Neural cell (in vitro differentiated cells): ENCODE measurements around the gene HIF3A. TPM values are rescaled to one million over a fixed set of nuclear protein-coding genes. Genes with fewer than 3 reads are reported as not detected.

Experiments used
- H2AFZ ChIP-seq: fragments of 200-600, 300-800 bp; sonication (generic), shearing (Covaris generic); 2 replicates; pipeline ENCODE4 v1.6.0; 2014; ENCODE audit warnings: low read depth, mild to moderate bottlenecking, antibody characterized with exemption, low read length, moderate library complexity
- H3F3A ChIP-seq: fragments of 200-600 bp; shearing (Covaris generic); 2 replicates; pipeline ENCODE4 v1.6.1; 2016; ENCODE audit warnings: mild to moderate bottlenecking, moderate library complexity, mixed read lengths, antibody characterized with exemption, low read length; ENCODE audit not compliant: insufficient read depth, poor library complexity, severe bottlenecking
- H3K27ac ChIP-seq: fragments of 200-600, 300-800 bp; sonication (generic), shearing (Covaris generic); 2 replicates; pipeline ENCODE4 v1.5.1; 2014; ENCODE audit warnings: mild to moderate bottlenecking, low read length, moderate library complexity
- H3K27me3 ChIP-seq: fragments of 300-800, 200-600 bp; sonication (generic), shearing (Covaris generic); 2 replicates; pipeline ENCODE4 v1.6.0; 2014; ENCODE audit warnings: mild to moderate bottlenecking, low read depth, low read length, moderate library complexity; ENCODE audit not compliant: insufficient read depth
- H3K36me3 ChIP-seq: fragments of 300-800, 200-600 bp; sonication (generic), shearing (Covaris generic); 2 replicates; pipeline ENCODE4 v1.5.1; 2014; ENCODE audit warnings: mild to moderate bottlenecking, antibody characterized with exemption, low read length, moderate library complexity; ENCODE audit not compliant: insufficient read depth
- H3K4me2 ChIP-seq: fragments of 300-800, 200-600 bp; sonication (generic), shearing (Covaris generic); 2 replicates; pipeline ENCODE4 v1.6.0; 2014; ENCODE audit warnings: mild to moderate bottlenecking, low read length
- H3K4me3 ChIP-seq: fragments of 300-800, 200-600 bp; sonication (generic), shearing (Covaris generic); 2 replicates; pipeline ENCODE4 v1.5.1; 2014; ENCODE audit warnings: mild to moderate bottlenecking, low read length, moderate library complexity
- H3K79me2 ChIP-seq: fragments of 200-600 bp; shearing (Covaris generic); replicated peaks from 2 replicates; pipeline ENCODE4 v1.6.0; 2014; ENCODE audit warnings: mild to moderate bottlenecking, low read length, moderate library complexity; ENCODE audit not compliant: insufficient read depth
- H3K9ac ChIP-seq: fragments of 300-800, 200-600 bp; sonication (generic), shearing (Covaris generic); 2 replicates; pipeline ENCODE4 v1.6.1; 2016; ENCODE audit warnings: mild to moderate bottlenecking, low read length, mixed read lengths
- H3K9me2 ChIP-seq: fragments of 200-600 bp; shearing (Covaris generic); 2 replicates; pipeline ENCODE4 v1.6.1; 2016; ENCODE audit warnings: mild to moderate bottlenecking, low read length, mixed read lengths; ENCODE audit not compliant: insufficient read depth
- H3K9me3 ChIP-seq: fragments of 200-600, 300-800 bp; sonication (generic), shearing (Covaris generic); 2 replicates; pipeline ENCODE4 v1.6.1; 2016; ENCODE audit warnings: mild to moderate bottlenecking, mixed run types, low read length, moderate library complexity, mixed read lengths
- H4K20me1 ChIP-seq: fragments of 200-600 bp; shearing (Covaris generic); 2 replicates; pipeline ENCODE4 v1.6.1; 2016; ENCODE audit warnings: mild to moderate bottlenecking, mixed run types; ENCODE audit not compliant: insufficient read depth
- EP300 ChIP-seq: fragments of 450-650 bp; conservative IDR thresholded peaks from 2 replicates; pipeline ENCODE4 v1.6.1; 2014; ENCODE audit warnings: antibody characterized with exemption, mild to moderate bottlenecking, moderate library complexity; ENCODE audit not compliant: poor library complexity, severe bottlenecking
- EZH2 ChIP-seq: fragments of 200-600, 300-800 bp; shearing (Covaris generic), sonication (generic); IDR thresholded peaks from 2 replicates; pipeline ENCODE4 v1.6.1; 2014; ENCODE audit warnings: antibody characterized with exemption, low read length, borderline replicate concordance, mild to moderate bottlenecking; ENCODE audit not compliant: insufficient read depth, poor library complexity, severe bottlenecking
- MXI1 ChIP-seq: fragments of 450-650 bp; conservative IDR thresholded peaks from 2 replicates; pipeline ENCODE4 v1.6.1; 2014; ENCODE audit warnings: antibody characterized with exemption, mild to moderate bottlenecking; ENCODE audit not compliant: poor library complexity, severe bottlenecking
- POLR2AphosphoS5 ChIP-seq: IDR thresholded peaks from 2 replicates; pipeline ENCODE4 v1.6.1; 2012
- RAD21 ChIP-seq: fragments of 450-650 bp; conservative IDR thresholded peaks from 2 replicates; pipeline ENCODE4 v1.6.1; 2014; ENCODE audit warnings: antibody characterized with exemption, mild to moderate bottlenecking, moderate library complexity
- SMC3 ChIP-seq: fragments of 450-650 bp; conservative IDR thresholded peaks from 2 replicates; pipeline ENCODE4 v1.6.1; 2014; ENCODE audit warnings: antibody characterized with exemption, mild to moderate bottlenecking, moderate library complexity; ENCODE audit not compliant: poor library complexity
- TAF1 ChIP-seq: IDR thresholded peaks from 2 replicates; pipeline ENCODE4 v1.6.1; 2012; ENCODE audit warnings: low read depth
- polyA plus RNA-seq: library from polyadenylated mRNA; depleted of rRNA; stranded (reverse); fragments of >200 nt; gene quantifications from 2 replicates; pipeline ENCODE4 v1.2.3, GENCODE V29; 2014
- TF ChIP-seq, protein P1 (sequence below): fragments of 450-650 bp; IDR thresholded peaks from 2 replicates; pipeline ENCODE4 v1.5.1; 2014; ENCODE audit warnings: antibody characterized with exemption, mild to moderate bottlenecking, moderate library complexity; ENCODE audit not compliant: poor library complexity, severe bottlenecking
- TF ChIP-seq, protein P2 (sequence below): IDR thresholded peaks from 2 replicates; pipeline ENCODE4 v1.6.1; 2012; ENCODE audit warnings: borderline replicate concordance

The HIF3A gene
- polyA plus RNA-seq, 1 donor from 2014 or later: 2.0 TPM

DNA sequence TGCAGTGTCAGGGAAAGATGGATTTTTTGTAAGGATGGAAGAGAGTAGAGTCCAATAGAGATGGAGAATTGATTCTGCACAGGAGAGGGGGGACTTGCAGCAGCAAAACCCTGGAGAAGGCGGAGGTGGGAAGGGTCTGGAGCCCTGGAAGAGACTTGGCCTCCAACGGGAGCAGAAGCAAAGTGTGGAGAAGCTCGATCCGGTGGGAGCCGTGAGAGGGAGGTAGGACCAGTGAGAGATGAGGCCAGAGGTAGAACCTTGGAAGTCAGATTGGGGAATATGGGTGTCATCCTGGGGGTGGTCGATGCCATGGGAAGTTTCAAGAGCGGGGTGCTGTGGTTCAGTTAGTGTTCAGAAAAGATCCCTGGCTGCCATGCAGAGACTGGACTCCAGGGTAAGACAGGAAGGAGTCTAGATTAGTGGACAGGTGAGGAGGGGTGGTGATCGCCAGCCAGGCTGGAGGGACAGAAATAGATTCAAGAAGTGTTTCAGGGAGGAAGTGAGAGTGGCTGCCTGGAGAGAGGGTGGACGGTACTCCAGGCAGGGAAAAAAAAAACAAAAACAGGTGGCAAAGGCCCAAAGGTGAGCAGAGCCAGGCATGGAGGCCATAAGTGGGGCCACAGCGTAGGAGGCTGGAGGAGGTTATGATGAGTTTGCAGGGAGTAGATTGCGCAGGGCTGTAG, 52.6 kb downstream of the HIF3A start:
- no peak overlapping the region for H3K4me2 ChIP-seq

DNA sequence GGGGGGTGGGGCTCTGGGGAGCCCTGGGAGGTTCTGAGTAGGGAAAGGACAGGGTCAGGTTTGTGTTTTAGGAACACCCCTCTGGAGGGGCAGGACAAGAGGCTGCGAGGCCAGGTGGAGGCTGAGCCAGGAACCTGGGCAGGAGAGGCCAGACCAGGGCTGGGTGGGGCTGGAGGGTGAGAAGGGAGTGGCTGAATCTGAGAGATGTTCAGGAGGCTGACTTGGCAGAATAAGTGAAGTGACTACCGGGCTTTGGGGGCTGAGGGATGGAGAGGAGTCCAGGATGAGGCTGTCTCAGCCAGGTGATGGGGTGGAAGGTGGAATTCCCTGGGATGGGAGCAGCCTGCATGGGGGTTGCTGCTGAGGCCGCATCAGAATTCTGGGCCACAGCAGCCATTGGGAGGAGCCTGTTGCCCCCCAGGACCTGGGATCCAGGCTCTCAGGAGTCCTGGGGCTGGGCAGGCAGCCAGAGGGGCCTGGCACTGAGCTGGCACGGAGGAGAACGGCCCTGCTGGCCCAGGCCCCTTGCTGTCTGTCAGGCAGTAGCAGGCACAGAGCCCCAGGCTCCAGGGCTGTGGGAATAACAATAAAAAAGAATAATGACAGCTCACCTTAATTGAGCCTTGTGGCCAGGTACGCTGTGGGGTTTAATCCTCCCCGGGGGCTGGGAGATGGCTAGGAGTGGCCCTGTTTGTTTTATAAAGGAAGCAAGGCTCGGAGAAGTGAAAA, 53.4 kb downstream of the HIF3A start:
- Histone ChIP-seq H2AFZ (no peak overlapping the region), H3K4me3 (no peak overlapping the region), H3K9me3 (no peaks in the 10 kb centered on the region), H3K27ac (no peak overlapping the region), H3K9ac (no peak overlapping the region), H3K36me3 (no peaks in the 10 kb centered on the region), H3K27me3 (no peaks in the 10 kb centered on the region), H3K79me2 (peaks cover 34% of the 10 kb centered on the region), H4K20me1 (peaks cover 6% of the 10 kb centered on the region), H3K9me2 (no peaks in the 10 kb centered on the region), H3F3A (no peaks in the 10 kb centered on the region), H3K4me2 (no peak overlapping the region)
- TF ChIP-seq RAD21: no peak
- TF ChIP-seq MXI1: no peak
- no peak for TF ChIP-seq TAF1
- no peak for TF ChIP-seq POLR2AphosphoS5
- TF ChIP-seq, protein P1, sequence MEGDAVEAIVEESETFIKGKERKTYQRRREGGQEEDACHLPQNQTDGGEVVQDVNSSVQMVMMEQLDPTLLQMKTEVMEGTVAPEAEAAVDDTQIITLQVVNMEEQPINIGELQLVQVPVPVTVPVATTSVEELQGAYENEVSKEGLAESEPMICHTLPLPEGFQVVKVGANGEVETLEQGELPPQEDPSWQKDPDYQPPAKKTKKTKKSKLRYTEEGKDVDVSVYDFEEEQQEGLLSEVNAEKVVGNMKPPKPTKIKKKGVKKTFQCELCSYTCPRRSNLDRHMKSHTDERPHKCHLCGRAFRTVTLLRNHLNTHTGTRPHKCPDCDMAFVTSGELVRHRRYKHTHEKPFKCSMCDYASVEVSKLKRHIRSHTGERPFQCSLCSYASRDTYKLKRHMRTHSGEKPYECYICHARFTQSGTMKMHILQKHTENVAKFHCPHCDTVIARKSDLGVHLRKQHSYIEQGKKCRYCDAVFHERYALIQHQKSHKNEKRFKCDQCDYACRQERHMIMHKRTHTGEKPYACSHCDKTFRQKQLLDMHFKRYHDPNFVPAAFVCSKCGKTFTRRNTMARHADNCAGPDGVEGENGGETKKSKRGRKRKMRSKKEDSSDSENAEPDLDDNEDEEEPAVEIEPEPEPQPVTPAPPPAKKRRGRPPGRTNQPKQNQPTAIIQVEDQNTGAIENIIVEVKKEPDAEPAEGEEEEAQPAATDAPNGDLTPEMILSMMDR: no peak
- no peak for TF ChIP-seq EZH2
- no peak for TF ChIP-seq SMC3

More for the DNA sequence above, 52.6 kb downstream of the HIF3A start:
- TF ChIP-seq, protein P1: no peak
- TF ChIP-seq EP300 (no peak), POLR2AphosphoS5 (no peak), MXI1 (no peak), TAF1 (no peak), EZH2 (no peak), RAD21 (no peak), SMC3 (no peak)
- TF ChIP-seq, protein P2, sequence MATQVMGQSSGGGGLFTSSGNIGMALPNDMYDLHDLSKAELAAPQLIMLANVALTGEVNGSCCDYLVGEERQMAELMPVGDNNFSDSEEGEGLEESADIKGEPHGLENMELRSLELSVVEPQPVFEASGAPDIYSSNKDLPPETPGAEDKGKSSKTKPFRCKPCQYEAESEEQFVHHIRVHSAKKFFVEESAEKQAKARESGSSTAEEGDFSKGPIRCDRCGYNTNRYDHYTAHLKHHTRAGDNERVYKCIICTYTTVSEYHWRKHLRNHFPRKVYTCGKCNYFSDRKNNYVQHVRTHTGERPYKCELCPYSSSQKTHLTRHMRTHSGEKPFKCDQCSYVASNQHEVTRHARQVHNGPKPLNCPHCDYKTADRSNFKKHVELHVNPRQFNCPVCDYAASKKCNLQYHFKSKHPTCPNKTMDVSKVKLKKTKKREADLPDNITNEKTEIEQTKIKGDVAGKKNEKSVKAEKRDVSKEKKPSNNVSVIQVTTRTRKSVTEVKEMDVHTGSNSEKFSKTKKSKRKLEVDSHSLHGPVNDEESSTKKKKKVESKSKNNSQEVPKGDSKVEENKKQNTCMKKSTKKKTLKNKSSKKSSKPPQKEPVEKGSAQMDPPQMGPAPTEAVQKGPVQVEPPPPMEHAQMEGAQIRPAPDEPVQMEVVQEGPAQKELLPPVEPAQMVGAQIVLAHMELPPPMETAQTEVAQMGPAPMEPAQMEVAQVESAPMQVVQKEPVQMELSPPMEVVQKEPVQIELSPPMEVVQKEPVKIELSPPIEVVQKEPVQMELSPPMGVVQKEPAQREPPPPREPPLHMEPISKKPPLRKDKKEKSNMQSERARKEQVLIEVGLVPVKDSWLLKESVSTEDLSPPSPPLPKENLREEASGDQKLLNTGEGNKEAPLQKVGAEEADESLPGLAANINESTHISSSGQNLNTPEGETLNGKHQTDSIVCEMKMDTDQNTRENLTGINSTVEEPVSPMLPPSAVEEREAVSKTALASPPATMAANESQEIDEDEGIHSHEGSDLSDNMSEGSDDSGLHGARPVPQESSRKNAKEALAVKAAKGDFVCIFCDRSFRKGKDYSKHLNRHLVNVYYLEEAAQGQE: no peak
- Histone ChIP-seq H3F3A (no peaks in the 10 kb centered on the region), H3K4me3 (no peak overlapping the region), H3K27ac (no peak overlapping the region), H3K9ac (no peak overlapping the region), H3K27me3 (no peaks in the 10 kb centered on the region), H3K9me3 (no peaks in the 10 kb centered on the region), H2AFZ (no peak overlapping the region), H4K20me1 (peaks cover 6% of the 10 kb centered on the region), H3K9me2 (no peaks in the 10 kb centered on the region), H3K36me3 (no peaks in the 10 kb centered on the region), H3K79me2 (peaks cover 34% of the 10 kb centered on the region)
